Adrenal gland (tissue), 12 donors: ENCODE data around the gene PLXNA2. TPM values are rescaled to one million over a fixed set of nuclear protein-coding genes. Genes with fewer than 3 reads are reported as not detected.

Experiments
- DNase-seq, 7 donors: peaks; one replicate each; pipeline ENCODE4 v3.0.0-alpha.2; 2019 to 2020
- H3K27ac ChIP-seq, 5 donors: fragments of 200-600 bp; sonication (generic) in 4 of 5; 1 replicate in 3 of 5; 2 replicates in 2 of 5; pipeline versions ENCODE4 v1.5.1 to v1.8.0; 2016 to 2020; ENCODE audit warnings: mild to moderate bottlenecking in 1 of 5
- H3K27me3 ChIP-seq: fragments of 200-600 bp; 2 replicates; pipeline ENCODE4 v1.8.0; 2021
- H3K36me3 ChIP-seq, 2 donors: fragments of 200-600 bp; replicated peaks in 1 of 2; 1 replicate in 1 of 2; 2 replicates in 1 of 2; pipeline versions ENCODE4 v1.5.1 to v1.8.0; 2018 to 2022
- H3K4me1 ChIP-seq, 2 donors: fragments of 200-600 bp; replicated peaks in 1 of 2; 1 replicate in 1 of 2; 2 replicates in 1 of 2; pipeline versions ENCODE4 v1.5.1 to v1.8.0; 2018 to 2021
- H3K4me3 ChIP-seq, 4 donors: fragments of 200-600 bp; sonication (generic) in 3 of 4; one replicate each; pipeline ENCODE4 v1.5.1; 2016 to 2018
- H3K9me3 ChIP-seq, 3 donors: fragments of 200-600 bp; sonication (generic) in 1 of 3; replicated peaks in 1 of 3; 1 replicate in 2 of 3; 2 replicates in 1 of 3; pipeline versions ENCODE4 v1.5.1 to v1.8.0; 2016 to 2021
- CTCF ChIP-seq, 6 experiments: fragments of 450-650 bp in 4 of 6; fragments of 200-600 bp in 2 of 6; sonication (generic) in 1 of 6; IDR thresholded peaks; 1 replicate in 5 of 6; 2 replicates in 1 of 6; pipeline versions ENCODE4 v1.5.1 to v1.8.0; 2016 to 2021; ENCODE audit warnings: antibody characterized with exemption in 6 of 6, mild to moderate bottlenecking in 2 of 6, moderate library complexity in 1 of 6
- POLR2A ChIP-seq, 2 donors: fragments of 450-650 bp; IDR thresholded peaks; one replicate each; pipeline ENCODE4 v1.6.1; 2017; ENCODE audit warnings: antibody characterized with exemption in 2 of 2, mild to moderate bottlenecking in 2 of 2, moderate library complexity in 1 of 2
- whole genome bisulfite sequencing, 4 donors: extraction: QIAGEN DNeasy Blood & Tissue Kit in 2 of 4; methylation state at CpG; one replicate each; pipeline versions ENCODE4 v1.1.5 to v1.1.7; 2013 to 2017; 5-methylcytosine and 5-hydroxymethylcytosine counted together
- intact Hi-C, 2 donors: fragments of 100-400 bp; cut with DNase I; formaldehyde crosslinking; loops; one replicate each; pipeline versions ENCODE4 v1.14.1 to v1.15.0; 2022 to 2023
- polyA plus RNA-seq, 3 donors: library from polyadenylated mRNA; stranded (reverse); fragments of 200-250 nt in 2 of 3; fragments of 350-450 nt in 1 of 3; fragmentation: Illumina TruSeq in 1 of 3; extraction: RNeasy Lipid Tissue Mini Kit (QIAGEN cat#74804) in 1 of 3; gene quantifications; one replicate each; pipeline ENCODE4 v1.2.3, GENCODE V29; 2013 to 2014
- total RNA-seq, 9 donors: library from RNA; depleted of rRNA in 4 of 9; stranded (reverse); fragments of >200 nt in 4 of 9; fragments of 120-200 nt in 1 of 9; fragmentation: NEBNext Ultra II Directional in 1 of 9; extraction: Animal tissue kit (Norgen Biotek cat#: 25700) in 1 of 9; gene quantifications; one replicate each; pipeline versions ENCODE4 v1.1.0 to v1.2.4, GENCODE V29; 2013 to 2023
- donor health status: healthy with polysubstance abuse.
- donor health status: Bipolar disorder and iron deficiency.
- donor health status: DM: yes; HTN: yes; CAD: no.
- donor health status: DM: no; HTN: no; CAD: no.
- donor health status: DM: no; HTN: no; CAD: no.
- donor health status: DM: yes; HTN: yes; CAD: no.

PLXNA2 gene
- total and polyA plus RNA-seq, 12 donors, result 2.7 to 9.4 (median 4.5) TPM

- Histone ChIP-seq H3K4me1 (peaks cover 0 to 4% of the 10 kb centered on the region in 2 donors), H3K4me3 (no peak overlapping the region), H3K36me3 (peaks cover 0 to 9% of the 10 kb centered on the region in 2 donors), H3K9me3 (no peaks in the 10 kb centered on the region), H3K27me3 (no peaks in the 10 kb centered on the region), H3K27ac (no peak overlapping the region)
- WGBS, 4 donors, result 80 to 94% (median 85%) methylated on average over 6 of the region's 6 CpGs
- intact Hi-C loops, result no loop called here
- no peak for TF ChIP-seq POLR2A (IDR thresholded peaks at IDR 0.05)
- no peak for TF ChIP-seq CTCF (IDR thresholded peaks at IDR 0.05)
- no peak for DNase-seq
These were observed 203.3 kb downstream of the PLXNA2 start for GRCh38 chr1:208040821-208041297.

GRCh38 chr1:208039536-208040332, 204.4 kb downstream of the PLXNA2 start:
- DNase-seq, result no peak
- no peak for TF ChIP-seq CTCF (IDR thresholded peaks at IDR 0.05)
- TF ChIP-seq POLR2A (IDR thresholded peaks at IDR 0.05), result no peak
- no peak overlapping the region for H3K4me3 ChIP-seq
- intact Hi-C loops, result no loop called here
- H3K9me3 ChIP-seq, result no peaks in the 10 kb centered on the region
- H3K27me3 ChIP-seq, result no peaks in the 10 kb centered on the region
- WGBS, 4 donors, result 89 to 93% (median 92%) methylated on average over 15 to 22 of the region's 22 CpGs
- H3K4me1 ChIP-seq, result peaks cover 0 to 4% of the 10 kb centered on the region in 2 donors
- H3K36me3 ChIP-seq, result peaks cover 0 to 9% of the 10 kb centered on the region in 2 donors
- no peak overlapping the region for H3K27ac ChIP-seq

GRCh38 chr1:208038303-208038702, 205.9 kb downstream of the PLXNA2 start:
- Histone ChIP-seq H3K4me1 (no peaks in the 10 kb centered on the region), H3K27me3 (no peaks in the 10 kb centered on the region), H3K36me3 (peaks cover 0 to 9% of the 10 kb centered on the region in 2 donors), H3K27ac (no peak overlapping the region), H3K9me3 (no peaks in the 10 kb centered on the region), H3K4me3 (no peak overlapping the region)
- WGBS, 4 donors, result 89 to 97% (median 95%) methylated on average over 6 to 14 of the region's 14 CpGs
- DNase-seq, result no peak
- TF ChIP-seq CTCF (IDR thresholded peaks at IDR 0.05), result no peak
- intact Hi-C loops, result no loop called here

- H3K36me3 ChIP-seq, result peaks cover 0 to 8% of the 10 kb centered on the region in 2 donors
- DNase-seq, result no peak
- intact Hi-C loops, result no loop called here
These were observed 207.0 kb downstream of the PLXNA2 start for GRCh38 chr1:208036918-208037766.

More at GRCh38 chr1:208036918-208037766, 207.0 kb downstream of the PLXNA2 start:
- TF ChIP-seq POLR2A (IDR thresholded peaks at IDR 0.05) (no peak), CTCF (IDR thresholded peaks at IDR 0.05) (no peak)
- no peak overlapping the region for H3K27ac ChIP-seq
- H3K9me3 ChIP-seq, result no peaks in the 10 kb centered on the region
- H3K27me3 ChIP-seq, result no peaks in the 10 kb centered on the region
- 79 to 85% (median 82%) methylated on average over 8 to 9 of the region's 9 CpGs for WGBS, 4 donors
- no peaks in the 10 kb centered on the region for H3K4me1 ChIP-seq
- no peak overlapping the region for H3K4me3 ChIP-seq
